C4-2B (cell line): ENCODE results near the gene MR1.

Experiments
- CTCF ChIP-seq: fragments of 450-650 bp; conservative IDR thresholded peaks from 2 replicates; pipeline ENCODE4 v1.5.1; 2017; ENCODE audit warnings: mild to moderate bottlenecking
- ZFX ChIP-seq: fragments of 450-650 bp; IDR thresholded peaks from 2 replicates; pipeline ENCODE4 v1.6.1; 2017

DNA sequence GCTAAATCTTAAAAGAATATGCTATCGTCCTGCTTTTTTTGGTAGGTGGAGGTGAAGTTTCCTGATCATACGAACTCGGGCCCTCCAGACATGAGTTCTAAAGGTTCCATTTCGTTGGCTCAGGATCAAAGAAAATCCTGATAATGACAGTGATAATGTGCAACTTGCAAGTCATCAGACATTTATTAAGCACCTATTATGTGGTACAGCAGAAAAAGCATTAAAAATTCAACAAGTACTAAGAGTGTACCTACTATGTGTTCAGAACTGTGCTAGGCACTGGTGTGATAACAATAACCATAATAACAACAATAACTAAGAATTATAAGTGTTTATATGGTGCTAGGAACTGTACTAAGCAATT is 50.8 kb downstream of the MR1 start:
- TF ChIP-seq CTCF (peak; percentile 18; the same call in 1 of the 2 replicates), ZFX (no peak)
